Measurements from ENCODE around the gene SEC22C. TPM values are rescaled to one million over a fixed set of nuclear protein-coding genes. Genes with fewer than 3 reads are reported as not detected.

SEC22C gene
- total RNA-seq, 4 donors from 2014 or later: 56.0 to 84.4 (median 72.1) TPM

GRCh38 chr3:42608581-42608980, 26.8 kb upstream of the SEC22C start:
- Histone ChIP-seq H3K27me3 (no peaks in the 10 kb centered on the region), H3K27ac (peak overlapping the region in 3 of 4 donors; percentile 2 to 60 (median 47)), H3K9me3 (peaks cover 0 to 7% (median 0%) of the 10 kb centered on the region in 3 donors), H3K4me1 (peaks cover 20 to 75% (median 20%) of the 10 kb centered on the region in 3 donors), H3K36me3 (peaks cover 0 to 9% of the 10 kb centered on the region in 2 donors), H3K4me3 (no peak overlapping the region)
- TF ChIP-seq POLR2AphosphoS5 (IDR thresholded peaks at IDR 0.05): peak; percentile 16
- no peak for TF ChIP-seq POLR2A (IDR thresholded peaks at IDR 0.05)
- ATAC-seq: peak; percentile 48
- 18% methylated on average over 3 to 4 of the region's 5 CpGs for WGBS, 2 donors (ENCODE audit: low coverage in 1 of 2)

DNA sequence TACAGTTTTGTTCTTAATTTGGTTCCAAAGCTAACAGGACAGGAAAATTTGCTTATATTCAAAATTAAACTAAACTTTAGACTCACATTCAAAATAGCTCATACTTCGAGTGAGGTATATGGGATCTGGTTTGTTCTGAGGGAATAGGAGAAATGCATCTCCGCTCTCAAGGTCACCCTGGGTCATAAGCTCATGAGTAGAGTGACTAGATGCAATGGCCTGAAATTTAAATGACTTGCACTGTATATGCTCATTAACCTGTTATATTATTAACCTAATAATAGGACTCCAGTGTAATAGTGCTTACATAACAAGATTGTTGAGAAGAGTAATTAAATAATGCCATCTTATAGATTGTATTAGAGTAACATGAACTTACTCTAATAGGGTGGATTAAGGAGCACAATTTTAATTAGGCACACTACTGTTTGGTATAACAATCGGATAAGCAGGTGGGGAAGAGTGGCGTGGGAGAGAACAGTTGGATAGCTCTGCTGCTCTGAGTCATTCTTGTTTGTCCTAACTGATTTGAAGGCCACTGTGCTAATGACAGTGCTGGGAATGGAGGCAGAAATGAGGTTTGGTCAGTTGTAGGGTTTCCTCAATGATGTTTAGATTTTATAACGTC, 23.9 kb upstream of the SEC22C start:
- peaks cover 12 to 69% (median 24%) of the 10 kb centered on the region in 3 donors for H3K4me1 ChIP-seq
- 43 to 52% methylated on average over 5 of the region's 5 CpGs for WGBS, 2 donors (ENCODE audit: low coverage in 1 of 2)
- ATAC-seq: no peak

GRCh38 chr3:42602961-42603360, 21.2 kb upstream of the SEC22C start:
- 88% methylated on average over 1 of the region's 1 CpG; no CpG with 5 or more reads in 1 of the 2 donors for WGBS, 2 donors (ENCODE audit: low coverage in 1 of 2)
- H3K4me3 ChIP-seq: no peak overlapping the region

More for the DNA sequence above, 23.9 kb upstream of the SEC22C start:
- H3K36me3 ChIP-seq: peaks cover 0 to 10% of the 10 kb centered on the region in 2 donors
- H3K4me3 ChIP-seq: no peak overlapping the region
- peak overlapping the region in 3 of 4 donors; percentile 17 to 34 (median 32) for H3K27ac ChIP-seq
- H3K27me3 ChIP-seq: no peaks in the 10 kb centered on the region
- no peak for TF ChIP-seq POLR2AphosphoS5 (IDR thresholded peaks at IDR 0.05)
- TF ChIP-seq, protein P1, sequence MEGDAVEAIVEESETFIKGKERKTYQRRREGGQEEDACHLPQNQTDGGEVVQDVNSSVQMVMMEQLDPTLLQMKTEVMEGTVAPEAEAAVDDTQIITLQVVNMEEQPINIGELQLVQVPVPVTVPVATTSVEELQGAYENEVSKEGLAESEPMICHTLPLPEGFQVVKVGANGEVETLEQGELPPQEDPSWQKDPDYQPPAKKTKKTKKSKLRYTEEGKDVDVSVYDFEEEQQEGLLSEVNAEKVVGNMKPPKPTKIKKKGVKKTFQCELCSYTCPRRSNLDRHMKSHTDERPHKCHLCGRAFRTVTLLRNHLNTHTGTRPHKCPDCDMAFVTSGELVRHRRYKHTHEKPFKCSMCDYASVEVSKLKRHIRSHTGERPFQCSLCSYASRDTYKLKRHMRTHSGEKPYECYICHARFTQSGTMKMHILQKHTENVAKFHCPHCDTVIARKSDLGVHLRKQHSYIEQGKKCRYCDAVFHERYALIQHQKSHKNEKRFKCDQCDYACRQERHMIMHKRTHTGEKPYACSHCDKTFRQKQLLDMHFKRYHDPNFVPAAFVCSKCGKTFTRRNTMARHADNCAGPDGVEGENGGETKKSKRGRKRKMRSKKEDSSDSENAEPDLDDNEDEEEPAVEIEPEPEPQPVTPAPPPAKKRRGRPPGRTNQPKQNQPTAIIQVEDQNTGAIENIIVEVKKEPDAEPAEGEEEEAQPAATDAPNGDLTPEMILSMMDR (IDR thresholded peaks at IDR 0.05): no peak
- TF ChIP-seq POLR2A (IDR thresholded peaks at IDR 0.05): no peak
- peaks cover 0 to 7% (median 0%) of the 10 kb centered on the region in 3 donors for H3K9me3 ChIP-seq

GRCh38 chr3:42601896-42602581, 20.3 kb upstream of the SEC22C start:
- TF ChIP-seq, protein P1 (IDR thresholded peaks at IDR 0.05): no peak
- no peak for TF ChIP-seq EP300 (IDR thresholded peaks at IDR 0.05)
- no peak for TF ChIP-seq POLR2AphosphoS5 (IDR thresholded peaks at IDR 0.05)
- no peak for TF ChIP-seq POLR2A (IDR thresholded peaks at IDR 0.05)

More at GRCh38 chr3:42602961-42603360, 21.2 kb upstream of the SEC22C start:
- Histone ChIP-seq H3K4me1 (peaks cover 9 to 55% (median 22%) of the 10 kb centered on the region in 3 donors), H3K27ac (peak overlapping the region in 2 of 4 donors; percentile 97 to 98), H3K27me3 (no peaks in the 10 kb centered on the region), H3K36me3 (peaks cover 0 to 4% of the 10 kb centered on the region in 2 donors), H3K9me3 (peaks cover 0 to 7% (median 0%) of the 10 kb centered on the region in 3 donors)
- no peak for ATAC-seq
- no peak for TF ChIP-seq POLR2AphosphoS5 (IDR thresholded peaks at IDR 0.05)
- no peak for TF ChIP-seq POLR2A (IDR thresholded peaks at IDR 0.05)
- TF ChIP-seq, protein P1 (IDR thresholded peaks at IDR 0.05): no peak
- no peak for TF ChIP-seq EP300 (IDR thresholded peaks at IDR 0.05)

GRCh38 chr3:42600958-42601675, 19.4 kb upstream of the SEC22C start:
- TF ChIP-seq POLR2A (IDR thresholded peaks at IDR 0.05) (no peak), POLR2AphosphoS5 (IDR thresholded peaks at IDR 0.05) (peak; percentile 30), EP300 (IDR thresholded peaks at IDR 0.05) (no peak)
- TF ChIP-seq, protein P1 (IDR thresholded peaks at IDR 0.05): peak in 2 of 4 experiments; percentile 42 to 51
- no peaks in the 10 kb centered on the region for H3K27me3 ChIP-seq
- H3K9me3 ChIP-seq: peaks cover 0 to 7% (median 0%) of the 10 kb centered on the region in 3 donors
- peak overlapping the region; percentile 49 to 87 for H3K4me3 ChIP-seq
- peak overlapping the region; percentile 79 to 98 (median 96) for H3K27ac ChIP-seq
- whole genome bisulfite sequencing, 2 donors (ENCODE audit: low coverage in 1 of 2): 0 to 2% methylated on average over 2 to 12 of the region's 31 CpGs
- peaks cover 9 to 42% (median 20%) of the 10 kb centered on the region in 3 donors for H3K4me1 ChIP-seq
- peak; percentile 44 for ATAC-seq
- peaks cover 0 to 4% of the 10 kb centered on the region in 2 donors for H3K36me3 ChIP-seq

More at GRCh38 chr3:42601896-42602581, 20.3 kb upstream of the SEC22C start:
- 35 to 36% methylated on average over 9 of the region's 9 CpGs for WGBS, 2 donors (ENCODE audit: low coverage in 1 of 2)
- H3K27me3 ChIP-seq: no peaks in the 10 kb centered on the region
- peaks cover 9 to 50% (median 22%) of the 10 kb centered on the region in 3 donors for H3K4me1 ChIP-seq
- H3K27ac ChIP-seq: peak overlapping the region; percentile 79 to 98 (median 96)
- peaks cover 0 to 7% (median 0%) of the 10 kb centered on the region in 3 donors for H3K9me3 ChIP-seq
- peak overlapping the region; percentile 49 to 87 for H3K4me3 ChIP-seq
- H3K36me3 ChIP-seq: peaks cover 0 to 4% of the 10 kb centered on the region in 2 donors
- ATAC-seq: no peak
